SHP77 treated with DMSO at 0.1 percent for 48 hours (cell line): Measurements from ENCODE around the gene KCNIP4.

Experiments
- DNase-seq: peaks from one replicate; lab custom pipeline; 2025; lab: John Stamatoyannopoulos, UW

KCNIP4 gene

DNA sequence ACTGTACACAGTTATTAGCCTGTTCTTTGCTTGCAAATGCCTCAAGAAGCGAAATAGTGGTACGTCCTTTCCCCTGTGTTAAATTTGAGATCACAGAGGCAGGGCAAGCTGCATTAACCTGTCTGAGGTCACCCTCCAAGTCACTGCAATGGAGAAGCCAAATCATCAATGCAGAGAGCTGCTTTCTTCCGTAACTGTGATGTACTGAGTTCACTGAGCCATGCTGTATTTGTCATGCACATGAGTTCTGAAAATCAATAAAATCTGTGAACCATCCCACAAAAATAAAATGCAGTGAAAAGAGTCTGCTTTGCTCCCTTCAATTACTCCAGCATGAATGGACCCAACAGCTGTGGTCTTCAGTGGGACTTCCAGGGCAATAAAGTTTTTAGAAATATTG is 393.5 kb downstream of the KCNIP4 start:
- no peak for DNase-seq

DNA sequence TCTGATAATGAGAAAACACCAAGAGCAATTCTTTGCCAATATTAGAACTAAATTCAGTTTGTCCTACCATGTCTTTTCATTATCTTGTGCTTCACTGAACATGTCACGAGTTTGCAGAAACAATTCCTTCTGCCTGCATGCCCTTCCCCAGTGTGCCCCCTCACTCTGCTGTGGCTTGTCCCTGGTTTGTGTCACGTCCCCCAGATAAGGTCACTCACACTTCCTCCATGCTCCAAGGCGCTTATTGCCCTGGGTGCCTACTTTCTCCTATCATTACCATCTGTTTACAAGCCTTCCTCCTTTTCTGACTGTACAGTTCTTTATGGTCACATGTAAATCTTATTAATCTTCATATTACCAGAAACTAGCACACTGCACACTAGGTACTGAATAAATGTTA is 394.1 kb downstream of the KCNIP4 start:
- no peak for DNase-seq

DNA sequence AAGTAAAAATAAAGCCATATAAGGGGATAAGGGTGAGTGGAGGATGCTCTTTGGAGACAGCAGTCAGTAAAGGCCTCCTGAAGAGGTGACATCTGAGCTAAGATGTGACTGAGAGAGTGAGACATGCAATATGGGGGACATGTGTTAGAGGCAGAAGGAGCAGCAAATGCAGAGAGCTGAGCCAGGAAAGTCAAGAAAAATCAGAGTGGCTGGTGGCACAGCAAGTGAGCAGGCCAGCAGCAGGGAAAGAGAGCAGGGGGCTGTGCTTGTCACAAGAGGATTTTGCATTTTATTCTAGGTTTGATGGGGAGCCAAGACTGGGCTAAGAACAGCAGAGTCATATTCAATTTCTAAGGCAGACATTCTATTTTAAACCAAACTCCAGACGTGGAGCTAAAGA is 394.5 kb downstream of the KCNIP4 start:
- DNase-seq, result no peak

- no peak for DNase-seq
These were observed 396.1 kb downstream of the KCNIP4 start for GRCh38 chr4:21552455-21552854.

DNA sequence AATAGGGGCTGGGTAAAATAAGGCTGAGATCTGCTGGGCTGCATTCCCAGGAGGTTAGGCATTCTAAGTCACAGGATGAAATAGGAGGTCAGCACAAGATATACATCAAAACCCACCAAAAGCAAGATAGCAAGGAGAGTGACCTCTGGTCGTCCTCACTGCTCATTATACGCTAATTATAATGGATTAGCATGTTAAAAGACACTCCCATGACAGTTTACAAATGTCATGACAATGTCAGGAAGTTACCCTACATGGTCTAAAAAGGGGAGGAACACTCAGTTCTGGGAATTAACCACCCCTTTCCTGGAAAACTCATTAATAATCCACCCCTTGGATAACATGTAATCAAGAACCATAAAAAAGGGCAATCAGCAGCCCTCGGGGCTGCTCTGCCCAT is 403.6 kb downstream of the KCNIP4 start:
- no peak for DNase-seq

DNA sequence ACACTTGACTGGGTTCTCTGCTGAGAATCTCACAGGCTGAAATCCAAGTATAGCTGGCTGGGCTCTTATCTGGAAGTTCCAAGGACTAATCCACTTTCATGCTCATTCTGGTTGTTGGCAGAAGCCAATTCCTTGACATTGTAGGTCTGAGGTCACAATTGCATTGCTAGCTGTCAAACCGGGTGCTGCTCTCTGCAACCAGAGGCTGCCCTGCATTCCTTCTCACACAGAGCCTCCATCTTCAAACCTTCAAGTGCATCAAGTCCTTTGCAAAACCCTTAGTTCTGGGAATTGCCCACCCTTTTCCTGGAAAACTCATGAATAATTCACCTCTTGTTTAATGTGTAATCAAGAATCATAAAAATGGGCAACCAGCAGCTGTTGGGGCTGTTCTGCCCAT is 404.2 kb downstream of the KCNIP4 start:
- DNase-seq, result no peak

- no peak for DNase-seq
These were observed 405.1 kb downstream of the KCNIP4 start for GRCh38 chr4:21543514-21543913.

- no peak for DNase-seq
These were observed 412.7 kb downstream of the KCNIP4 start for GRCh38 chr4:21535898-21536297.

GRCh38 chr4:21531048-21531447 is 417.5 kb downstream of the KCNIP4 start:
- DNase-seq, result no peak

GRCh38 chr4:21529214-21529613 is 419.4 kb downstream of the KCNIP4 start:
- no peak for DNase-seq

DNA sequence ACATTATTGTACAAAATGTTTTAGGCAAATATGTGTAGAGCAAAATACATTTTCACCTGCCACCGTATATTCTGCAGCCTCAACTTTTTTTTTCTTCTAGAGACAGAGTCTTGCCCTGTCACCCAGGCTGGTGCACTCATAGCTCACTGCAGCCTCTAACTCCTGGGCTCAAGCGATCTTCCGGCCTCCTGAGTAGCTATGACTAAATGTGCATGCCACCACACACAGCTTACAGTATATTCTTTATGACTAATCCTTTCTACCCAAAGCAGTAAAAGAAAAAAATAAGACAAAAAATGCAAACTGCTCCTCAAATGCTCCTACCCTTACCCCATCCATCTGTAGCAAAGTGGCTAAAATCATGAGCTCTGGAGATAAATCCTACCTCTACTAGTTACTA is 426.3 kb downstream of the KCNIP4 start:
- no peak for DNase-seq

GRCh38 chr4:21517126-21517859 is 431.3 kb downstream of the KCNIP4 start:
- no peak for DNase-seq

- DNase-seq, result no peak
These were observed 434.4 kb downstream of the KCNIP4 start for GRCh38 chr4:21514022-21514694.

GRCh38 chr4:21512353-21512752 is 436.2 kb downstream of the KCNIP4 start:
- no peak for DNase-seq

GRCh38 chr4:21507439-21507838 is 441.1 kb downstream of the KCNIP4 start:
- DNase-seq, result no peak

DNA sequence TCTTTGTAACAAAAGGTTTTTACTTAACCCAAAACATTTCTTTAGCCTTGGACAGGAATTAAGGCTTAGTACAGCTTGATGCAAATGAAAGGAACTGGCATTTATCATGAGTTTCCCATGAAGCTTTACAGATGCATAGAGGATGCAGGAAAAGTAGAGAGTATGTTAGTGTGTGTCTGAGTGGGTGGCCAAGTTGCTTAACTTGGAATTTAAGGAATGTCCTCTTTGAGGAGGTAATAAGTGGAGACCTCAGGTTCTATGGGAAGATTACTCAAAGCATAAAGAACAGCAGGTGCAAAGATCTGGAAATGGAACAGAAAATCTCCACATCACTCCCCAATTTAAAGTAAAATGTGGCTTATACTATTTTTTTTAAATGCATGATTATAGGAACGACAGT is 457.9 kb downstream of the KCNIP4 start:
- DNase-seq, result no peak

GRCh38 chr4:21476757-21477156 is 471.8 kb downstream of the KCNIP4 start:
- no peak for DNase-seq

DNA sequence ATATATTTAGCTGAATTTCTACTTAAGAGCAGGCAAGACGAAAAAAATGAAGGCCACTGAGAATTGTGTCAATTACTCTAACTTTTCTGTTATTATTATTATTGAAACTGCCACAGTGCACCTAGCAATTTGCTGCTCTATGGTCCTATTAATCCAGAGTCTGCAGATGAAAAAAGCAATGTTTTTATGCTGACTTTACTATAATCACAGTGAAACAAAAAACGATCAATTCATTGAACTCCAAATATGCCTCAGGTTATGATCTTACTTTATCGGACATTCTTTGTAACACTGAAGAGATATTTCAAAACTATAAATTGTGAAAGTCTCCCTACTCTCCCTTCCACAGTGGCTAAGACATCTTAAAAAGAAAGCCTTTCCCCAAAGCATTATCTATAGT is 474.4 kb downstream of the KCNIP4 start:
- no peak for DNase-seq

GRCh38 chr4:21470535-21470934 is 478.0 kb downstream of the KCNIP4 start:
- peak; percentile 3 for DNase-seq

DNA sequence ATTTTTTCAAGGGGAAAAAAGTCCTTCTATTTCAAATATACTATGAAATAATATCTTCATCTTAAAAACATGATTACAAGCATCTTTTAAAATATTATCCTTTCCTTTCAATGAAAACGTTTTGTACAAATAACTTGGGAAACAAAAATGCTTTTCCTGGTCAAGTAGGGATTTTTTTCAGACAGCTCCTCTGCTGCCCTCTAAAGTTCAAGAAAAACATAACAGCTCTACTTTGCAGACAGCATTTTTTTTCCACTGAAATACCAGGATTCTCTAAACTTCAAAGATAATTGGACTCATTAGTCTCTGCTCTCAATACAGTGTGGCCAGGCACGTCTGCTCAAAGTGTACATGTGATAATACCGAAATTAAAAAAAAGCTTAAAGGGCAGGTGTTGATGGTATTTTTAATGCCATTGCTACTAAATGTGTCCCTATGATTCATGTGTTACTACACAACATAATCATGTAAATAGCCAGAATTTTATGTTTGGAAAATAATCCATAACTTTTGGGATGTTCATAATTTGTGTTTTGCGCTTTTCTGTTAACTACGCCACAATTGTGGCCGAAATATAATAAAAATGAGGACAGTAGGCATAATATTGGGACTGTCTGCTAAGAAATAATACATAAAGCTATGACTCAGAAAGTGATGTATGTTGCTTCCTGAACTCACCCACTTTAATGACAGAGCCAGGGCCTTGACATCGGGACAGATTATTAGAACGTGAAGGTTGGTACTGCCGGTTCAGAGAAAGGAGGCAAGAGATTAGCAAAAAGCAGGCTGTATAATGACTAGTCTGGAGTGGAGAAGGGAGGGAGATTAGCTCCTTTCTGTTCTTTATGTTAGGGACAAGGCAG is 478.9 kb downstream of the KCNIP4 start:
- DNase-seq, result no peak

GRCh38 chr4:21467551-21467950 is 481.0 kb downstream of the KCNIP4 start:
- no peak for DNase-seq

DNA sequence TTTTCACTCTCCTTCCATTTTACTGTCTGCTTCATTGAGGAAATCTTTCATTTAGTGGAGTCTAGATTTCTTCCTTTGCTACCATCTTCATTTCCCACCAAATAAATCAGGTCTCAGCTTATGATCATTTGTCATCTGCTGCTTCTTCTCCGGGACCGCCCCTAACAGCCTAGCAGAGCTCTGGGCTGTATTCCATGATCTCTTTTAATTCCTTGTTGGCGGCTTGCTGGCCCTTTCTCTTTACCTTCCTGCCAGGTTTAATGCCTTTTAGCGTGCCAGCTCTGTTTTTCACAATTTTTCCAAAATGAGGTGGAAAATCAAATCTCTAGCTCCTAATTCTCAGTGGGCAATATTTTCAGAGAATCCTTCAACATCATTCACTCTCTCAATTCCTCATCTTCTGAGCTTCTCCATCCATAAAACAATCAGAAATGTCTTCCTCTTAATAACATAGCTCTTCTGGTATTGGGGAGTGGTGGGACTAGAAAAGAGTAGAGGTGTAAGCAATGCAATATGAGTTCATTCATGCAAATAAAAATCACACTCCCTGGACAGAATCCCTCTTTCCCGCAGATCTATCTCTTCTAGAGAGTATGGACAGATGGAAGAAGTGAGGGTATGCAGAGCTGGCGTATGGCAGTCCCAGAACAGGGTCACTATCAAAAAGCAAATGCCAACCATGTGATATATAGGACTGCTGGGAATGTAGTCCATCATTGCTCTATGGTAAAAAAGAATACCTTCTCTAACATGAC is 491.3 kb downstream of the KCNIP4 start:
- no peak for DNase-seq
